ENCODE measurements around the gene SUMF1.

The SUMF1 gene

DNA sequence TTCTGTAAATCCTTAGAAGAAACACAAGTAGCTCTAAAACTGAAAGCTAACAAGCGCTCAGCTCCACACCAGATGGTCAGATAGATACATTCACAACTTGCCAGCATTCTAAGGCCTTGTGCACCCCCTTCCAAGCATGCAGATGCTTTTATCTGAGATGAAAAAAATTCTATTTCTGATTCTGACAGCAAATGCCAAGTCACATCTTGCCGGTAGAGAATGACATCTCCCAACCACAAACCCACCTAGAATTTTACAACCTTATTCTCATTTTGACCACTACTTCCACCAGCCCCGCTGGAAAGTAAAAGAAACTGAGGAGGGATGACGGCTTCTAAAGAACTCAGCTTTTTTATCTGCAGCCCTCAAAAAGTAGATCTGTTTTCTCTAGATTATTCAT lies 57.7 kb downstream of the SUMF1 start:
- H3K9me2 ChIP-seq (replicated peaks; ENCODE audit: insufficient read depth, low read length) = no peaks in the 10 kb centered on the region
- no peak overlapping the region for H3K4me2 ChIP-seq (ENCODE audit: low read depth, low read length)
- no peak for TF ChIP-seq EZH2 (optimal IDR thresholded peaks at IDR 0.05; ENCODE audit: low read depth, low read length)
- no peak for DNase-seq
- no peaks in the 10 kb centered on the region for H3K4me1 ChIP-seq (ENCODE audit: low read length)
- H2AFZ ChIP-seq (ENCODE audit: low read length) = no peak overlapping the region
- H3K36me3 ChIP-seq (replicated peaks; ENCODE audit: insufficient read depth, low read length) = no peaks in the 10 kb centered on the region
- H3K27ac ChIP-seq (ENCODE audit: low read length) = no peak overlapping the region
- H3F3A ChIP-seq (ENCODE audit: insufficient read depth, low read length) = no peaks in the 10 kb centered on the region
- no peak overlapping the region for H3K9ac ChIP-seq (ENCODE audit: low read length)
- no peaks in the 10 kb centered on the region for H3K79me2 ChIP-seq (ENCODE audit: low read length)
- no peaks in the 10 kb centered on the region for H4K20me1 ChIP-seq (ENCODE audit: insufficient read depth, low read length)
- H3K4me3 ChIP-seq (ENCODE audit: low read length) = no peak overlapping the region
- H3K27me3 ChIP-seq (replicated peaks; ENCODE audit: insufficient read depth, low read length) = no peaks in the 10 kb centered on the region
- H3K9me3 ChIP-seq (replicated peaks; ENCODE audit: insufficient read depth, low read length) = no peaks in the 10 kb centered on the region

DNA sequence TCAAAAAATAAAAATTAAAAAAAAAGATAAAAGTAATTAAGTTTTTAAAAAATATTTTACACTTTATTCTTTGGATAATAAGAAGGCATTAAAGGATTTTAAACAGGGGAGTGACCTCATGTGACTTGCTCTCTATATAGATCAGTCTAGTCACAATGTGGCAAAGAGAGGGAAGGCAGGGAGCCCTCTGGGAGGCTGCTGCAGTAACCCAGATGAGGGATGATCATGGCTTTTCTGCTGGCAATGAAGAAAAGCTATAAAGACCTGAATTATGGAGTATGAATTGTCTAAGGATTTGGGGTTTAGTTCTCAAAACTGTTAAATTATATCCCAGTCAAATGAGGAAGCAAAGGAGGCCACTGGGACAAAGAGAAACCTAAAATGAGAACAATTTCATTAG lies 58.1 kb downstream of the SUMF1 start:
- TF ChIP-seq EZH2 (optimal IDR thresholded peaks at IDR 0.05; ENCODE audit: low read depth, low read length) (no peak), EZH2phosphoT487 (IDR thresholded peaks at IDR 0.05; ENCODE audit: low read length) (no peak)
- TF ChIP-seq, protein P1, sequence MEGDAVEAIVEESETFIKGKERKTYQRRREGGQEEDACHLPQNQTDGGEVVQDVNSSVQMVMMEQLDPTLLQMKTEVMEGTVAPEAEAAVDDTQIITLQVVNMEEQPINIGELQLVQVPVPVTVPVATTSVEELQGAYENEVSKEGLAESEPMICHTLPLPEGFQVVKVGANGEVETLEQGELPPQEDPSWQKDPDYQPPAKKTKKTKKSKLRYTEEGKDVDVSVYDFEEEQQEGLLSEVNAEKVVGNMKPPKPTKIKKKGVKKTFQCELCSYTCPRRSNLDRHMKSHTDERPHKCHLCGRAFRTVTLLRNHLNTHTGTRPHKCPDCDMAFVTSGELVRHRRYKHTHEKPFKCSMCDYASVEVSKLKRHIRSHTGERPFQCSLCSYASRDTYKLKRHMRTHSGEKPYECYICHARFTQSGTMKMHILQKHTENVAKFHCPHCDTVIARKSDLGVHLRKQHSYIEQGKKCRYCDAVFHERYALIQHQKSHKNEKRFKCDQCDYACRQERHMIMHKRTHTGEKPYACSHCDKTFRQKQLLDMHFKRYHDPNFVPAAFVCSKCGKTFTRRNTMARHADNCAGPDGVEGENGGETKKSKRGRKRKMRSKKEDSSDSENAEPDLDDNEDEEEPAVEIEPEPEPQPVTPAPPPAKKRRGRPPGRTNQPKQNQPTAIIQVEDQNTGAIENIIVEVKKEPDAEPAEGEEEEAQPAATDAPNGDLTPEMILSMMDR (IDR thresholded peaks at IDR 0.05; ENCODE audit: low read length) = no peak
- Histone ChIP-seq H3K9ac (ENCODE audit: low read length) (no peak overlapping the region), H3K4me1 (ENCODE audit: low read length) (no peaks in the 10 kb centered on the region), H3K4me3 (ENCODE audit: low read length) (no peak overlapping the region), H3K9me3 (replicated peaks; ENCODE audit: insufficient read depth, low read length) (no peaks in the 10 kb centered on the region), H3K79me2 (ENCODE audit: low read length) (no peaks in the 10 kb centered on the region), H2AFZ (ENCODE audit: low read length) (no peak overlapping the region), H3K36me3 (replicated peaks; ENCODE audit: insufficient read depth, low read length) (no peaks in the 10 kb centered on the region), H3K27me3 (replicated peaks; ENCODE audit: insufficient read depth, low read length) (no peaks in the 10 kb centered on the region), H3K27ac (ENCODE audit: low read length) (no peak overlapping the region), H4K20me1 (ENCODE audit: insufficient read depth, low read length) (no peaks in the 10 kb centered on the region), H3K4me2 (ENCODE audit: low read depth, low read length) (no peak overlapping the region), H3K9me2 (replicated peaks; ENCODE audit: insufficient read depth, low read length) (no peaks in the 10 kb centered on the region), H3F3A (ENCODE audit: insufficient read depth, low read length) (no peaks in the 10 kb centered on the region)
- DNase-seq = no peak

DNA sequence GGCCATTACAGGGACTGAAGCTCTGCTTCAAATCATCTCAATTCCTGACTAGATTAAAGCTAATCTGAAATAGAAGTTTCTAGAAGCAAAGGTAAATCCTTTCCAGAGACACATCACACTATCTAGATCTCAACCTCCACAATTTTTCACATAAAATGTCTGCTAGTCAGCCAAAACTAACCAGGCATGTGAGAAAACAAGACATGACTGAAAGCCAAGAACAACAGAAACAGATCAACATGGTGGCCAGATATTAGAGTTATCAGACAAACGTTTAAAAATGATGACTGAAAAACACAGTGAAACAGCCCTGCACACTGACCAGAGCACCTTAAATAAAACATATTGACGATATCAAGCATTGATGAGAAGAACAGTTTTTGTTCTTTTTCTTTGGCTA lies 59.1 kb downstream of the SUMF1 start:
- DNase-seq = no peak
- TF ChIP-seq EZH2 (optimal IDR thresholded peaks at IDR 0.05; ENCODE audit: low read depth, low read length) = no peak
- TF ChIP-seq, protein P1 (IDR thresholded peaks at IDR 0.05; ENCODE audit: low read length) = no peak
- no peak for TF ChIP-seq EZH2phosphoT487 (IDR thresholded peaks at IDR 0.05; ENCODE audit: low read length)
- H2AFZ ChIP-seq (ENCODE audit: low read length) = no peak overlapping the region
- H3K4me2 ChIP-seq (ENCODE audit: low read depth, low read length) = no peak overlapping the region
- no peaks in the 10 kb centered on the region for H3K79me2 ChIP-seq (ENCODE audit: low read length)
- H3K4me1 ChIP-seq (ENCODE audit: low read length) = no peaks in the 10 kb centered on the region
- no peaks in the 10 kb centered on the region for H3K9me3 ChIP-seq (replicated peaks; ENCODE audit: insufficient read depth, low read length)
- H3K27ac ChIP-seq (ENCODE audit: low read length) = no peak overlapping the region
- H3F3A ChIP-seq (ENCODE audit: insufficient read depth, low read length) = no peaks in the 10 kb centered on the region
- no peaks in the 10 kb centered on the region for H3K36me3 ChIP-seq (replicated peaks; ENCODE audit: insufficient read depth, low read length)
- no peak overlapping the region for H3K9ac ChIP-seq (ENCODE audit: low read length)
- H3K9me2 ChIP-seq (replicated peaks; ENCODE audit: insufficient read depth, low read length) = no peaks in the 10 kb centered on the region
- H3K27me3 ChIP-seq (replicated peaks; ENCODE audit: insufficient read depth, low read length) = no peaks in the 10 kb centered on the region
- no peak overlapping the region for H3K4me3 ChIP-seq (ENCODE audit: low read length)
- no peaks in the 10 kb centered on the region for H4K20me1 ChIP-seq (ENCODE audit: insufficient read depth, low read length)

DNA sequence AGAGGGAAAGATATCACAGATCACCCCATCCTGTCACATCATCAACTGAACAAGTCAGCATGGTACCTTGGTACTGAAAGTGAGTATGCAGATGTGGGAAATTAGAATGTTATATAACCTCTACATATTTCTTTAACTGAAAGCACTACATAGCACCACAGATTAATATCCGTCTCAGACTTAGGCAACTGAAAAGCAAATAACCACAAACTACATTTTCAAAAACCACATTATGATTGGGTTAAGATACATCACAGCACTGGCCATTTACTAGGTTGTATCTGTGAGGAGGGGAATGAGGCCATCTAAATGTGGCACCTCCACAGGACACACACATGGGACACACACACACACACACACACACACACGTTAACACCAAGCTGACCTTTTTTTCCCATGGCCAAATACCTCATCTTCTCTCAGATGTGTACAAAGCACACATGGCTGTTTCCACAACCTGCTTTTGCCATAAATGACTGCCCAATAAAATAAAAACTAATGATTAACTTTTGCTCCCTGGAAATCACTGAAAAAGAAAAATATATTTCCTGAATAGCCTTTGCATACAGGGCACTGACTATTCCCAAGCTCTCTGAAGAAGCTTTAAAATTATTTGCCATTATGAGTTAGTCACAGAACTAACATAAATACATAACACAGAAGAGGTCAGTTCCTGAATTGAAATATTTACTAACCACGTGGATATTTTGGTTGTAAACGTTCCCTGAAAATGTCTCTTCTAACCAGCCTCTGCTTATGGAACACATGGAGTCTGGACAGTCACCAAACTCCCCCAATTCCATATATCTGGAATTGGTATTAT lies 60.1 kb downstream of the SUMF1 start:
- Histone ChIP-seq H3K4me2 (ENCODE audit: low read depth, low read length) (no peak overlapping the region), H3K27ac (ENCODE audit: low read length) (no peak overlapping the region), H3K4me1 (ENCODE audit: low read length) (no peaks in the 10 kb centered on the region), H3K9me3 (replicated peaks; ENCODE audit: insufficient read depth, low read length) (no peaks in the 10 kb centered on the region), H3K9ac (ENCODE audit: low read length) (no peak overlapping the region), H2AFZ (ENCODE audit: low read length) (no peak overlapping the region), H3F3A (ENCODE audit: insufficient read depth, low read length) (no peaks in the 10 kb centered on the region), H4K20me1 (ENCODE audit: insufficient read depth, low read length) (no peaks in the 10 kb centered on the region), H3K4me3 (ENCODE audit: low read length) (no peak overlapping the region), H3K9me2 (replicated peaks; ENCODE audit: insufficient read depth, low read length) (no peaks in the 10 kb centered on the region), H3K79me2 (ENCODE audit: low read length) (no peaks in the 10 kb centered on the region), H3K36me3 (replicated peaks; ENCODE audit: insufficient read depth, low read length) (no peaks in the 10 kb centered on the region), H3K27me3 (replicated peaks; ENCODE audit: insufficient read depth, low read length) (no peaks in the 10 kb centered on the region)
- no peak for DNase-seq
- no peak for TF ChIP-seq EZH2phosphoT487 (IDR thresholded peaks at IDR 0.05; ENCODE audit: low read length)
- TF ChIP-seq EZH2 (optimal IDR thresholded peaks at IDR 0.05; ENCODE audit: low read depth, low read length) = no peak
